Activated gamma-delta T cell treated with Interleukin-2 at 50 U/mL for 16 hours (primary cell): ENCODE measurements around the gene KRT85.

ENCODE experiments used
- DNase-seq: peaks from one replicate; pipeline ENCODE4 v3.0.0-alpha.2; 2020

The KRT85 gene

DNA sequence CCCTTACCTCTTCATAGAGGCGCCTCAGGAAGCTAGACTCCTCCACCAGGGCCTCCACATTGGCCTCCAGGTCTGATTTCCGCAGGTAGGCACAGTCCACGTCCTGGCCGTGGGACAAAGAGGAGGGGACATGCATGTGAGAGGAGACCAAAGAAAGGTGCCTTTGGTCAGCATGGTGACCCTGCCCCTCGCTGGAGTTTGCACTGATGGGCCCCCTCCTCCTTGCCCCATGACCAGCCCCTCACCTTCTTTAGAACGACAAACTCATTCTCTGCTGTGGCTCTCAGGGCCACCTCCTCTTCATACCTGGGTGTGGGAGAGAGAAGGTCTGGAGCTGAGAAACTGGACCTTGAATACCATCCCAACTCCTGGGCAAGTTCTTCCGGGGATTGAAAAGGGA lies 3.2 kb downstream of the KRT85 start:
- no peak for DNase-seq

DNA sequence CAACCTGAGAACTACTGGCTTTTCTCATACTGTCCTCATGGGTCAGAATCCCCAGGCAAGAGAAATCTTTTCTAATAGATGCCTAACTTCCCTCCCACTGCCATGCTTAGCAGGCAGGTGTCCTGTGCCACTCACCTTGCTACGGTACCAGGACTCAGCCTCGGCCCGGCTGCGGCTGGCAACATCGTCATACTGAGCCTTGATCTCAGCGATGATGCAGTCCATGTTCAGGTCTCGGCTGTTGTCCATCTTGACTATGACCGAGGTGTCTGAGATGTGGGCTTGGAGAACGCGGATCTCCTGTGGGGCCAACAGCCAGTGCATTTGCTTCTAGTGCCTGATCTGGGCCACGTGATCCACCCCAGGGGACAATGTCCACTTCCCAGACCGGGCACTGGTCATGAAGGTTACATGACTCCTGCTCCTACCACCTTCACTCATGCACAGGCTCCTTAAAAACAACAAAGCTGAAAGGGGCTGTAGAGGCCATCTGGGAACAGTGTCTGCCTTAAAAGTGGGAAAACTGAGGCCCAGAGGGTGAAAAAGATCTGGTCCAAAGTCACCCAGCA lies 4.1 kb downstream of the KRT85 start:
- no peak for DNase-seq

- no peak for DNase-seq
Measured at GRCh38 chr12:52362118-52362726, 5.1 kb downstream of the KRT85 start.

- DNase-seq = no peak
Measured at GRCh38 chr12:52361553-52361952, 5.7 kb downstream of the KRT85 start.

DNA sequence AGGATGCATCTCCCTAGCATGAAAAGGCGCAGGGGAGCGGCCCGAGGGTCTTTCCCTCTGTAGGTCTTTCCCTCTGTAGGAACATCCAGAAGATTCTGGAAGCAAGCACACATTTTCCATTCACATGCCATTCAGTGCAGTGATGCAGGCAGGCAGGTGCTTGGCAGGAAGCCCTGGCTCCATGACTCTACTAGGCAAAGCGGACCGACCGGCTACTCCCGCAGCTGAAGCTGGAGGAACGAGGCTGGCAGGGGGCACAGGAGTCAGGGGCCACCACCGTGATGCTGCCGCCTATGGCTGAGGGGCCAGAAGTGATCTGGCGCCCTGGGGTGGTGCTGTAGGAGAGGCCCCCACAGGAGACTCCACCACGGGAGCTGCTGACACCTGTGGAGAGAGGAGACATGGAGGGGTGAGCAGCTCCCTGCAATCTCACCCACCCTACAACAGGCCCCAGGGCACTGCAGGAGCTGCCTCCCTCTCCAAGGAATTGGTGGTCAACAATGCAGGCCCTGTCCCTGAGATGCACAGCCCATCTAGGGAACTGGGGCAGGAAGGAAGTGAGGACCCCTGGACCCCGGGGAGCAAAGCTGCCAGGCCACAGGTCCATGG lies 6.5 kb downstream of the KRT85 start:
- DNase-seq = no peak

- DNase-seq = no peak
Measured at GRCh38 chr12:52360106-52360662, 7.1 kb downstream of the KRT85 start.

DNA sequence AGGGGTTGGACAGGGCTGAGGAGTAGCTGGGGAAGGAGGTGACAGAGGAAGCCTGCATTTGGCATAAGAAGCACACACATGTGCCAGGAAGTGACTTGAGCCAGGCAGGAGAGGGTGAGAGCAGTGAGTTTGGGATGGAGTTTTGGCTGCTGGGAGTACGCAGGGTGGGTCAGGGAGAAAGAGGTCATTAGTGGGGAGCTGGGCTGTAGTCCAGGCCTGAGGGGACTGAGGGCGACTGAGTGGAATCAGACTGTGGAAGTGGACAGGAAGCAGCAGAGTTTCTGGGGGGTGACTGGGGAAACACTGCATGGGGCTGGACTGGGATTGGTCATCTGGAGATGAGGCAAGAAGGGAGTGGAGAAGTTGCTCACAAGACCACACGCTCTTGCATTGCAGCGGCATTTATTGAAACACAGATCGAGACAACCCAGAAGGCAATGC lies 7.6 kb downstream of the KRT85 start:
- DNase-seq = no peak

DNA sequence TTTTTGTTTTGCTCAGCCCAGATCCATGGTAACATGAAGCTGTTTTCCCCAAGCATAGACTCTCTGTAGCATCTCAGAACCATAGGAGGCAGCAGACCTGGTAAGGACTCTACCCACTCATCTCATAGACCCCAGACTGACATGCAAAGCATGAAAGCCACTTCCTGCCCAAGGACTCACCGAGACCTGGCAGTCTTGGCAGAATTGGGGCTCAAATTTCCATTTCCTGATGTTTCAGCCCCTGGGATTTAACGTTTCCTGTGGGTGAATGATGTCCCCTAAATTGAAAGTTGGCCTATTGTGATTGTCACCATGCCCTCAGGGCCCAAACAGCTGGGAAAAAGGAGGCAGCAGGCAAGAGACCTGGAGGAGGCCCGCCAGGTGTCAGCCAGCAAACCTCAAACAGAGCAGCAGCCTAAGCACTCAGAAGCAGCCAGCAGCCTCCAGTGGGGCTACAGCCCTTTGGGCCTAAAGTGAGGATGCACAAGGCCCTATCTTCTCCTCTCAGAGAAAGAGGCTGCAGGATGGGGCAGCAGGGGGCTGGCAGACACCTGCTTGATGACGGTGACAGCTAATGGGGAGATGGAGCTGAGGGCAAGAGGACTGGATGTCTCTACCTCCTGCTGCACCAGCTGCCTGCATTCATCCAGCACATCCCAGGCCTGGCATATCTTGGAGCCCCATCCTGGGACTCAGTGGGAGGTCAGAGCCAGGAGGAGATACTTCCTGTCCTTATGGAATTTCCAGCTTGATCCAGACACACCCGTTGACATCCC lies 8.5 kb downstream of the KRT85 start:
- peak; percentile 29 for DNase-seq

DNA sequence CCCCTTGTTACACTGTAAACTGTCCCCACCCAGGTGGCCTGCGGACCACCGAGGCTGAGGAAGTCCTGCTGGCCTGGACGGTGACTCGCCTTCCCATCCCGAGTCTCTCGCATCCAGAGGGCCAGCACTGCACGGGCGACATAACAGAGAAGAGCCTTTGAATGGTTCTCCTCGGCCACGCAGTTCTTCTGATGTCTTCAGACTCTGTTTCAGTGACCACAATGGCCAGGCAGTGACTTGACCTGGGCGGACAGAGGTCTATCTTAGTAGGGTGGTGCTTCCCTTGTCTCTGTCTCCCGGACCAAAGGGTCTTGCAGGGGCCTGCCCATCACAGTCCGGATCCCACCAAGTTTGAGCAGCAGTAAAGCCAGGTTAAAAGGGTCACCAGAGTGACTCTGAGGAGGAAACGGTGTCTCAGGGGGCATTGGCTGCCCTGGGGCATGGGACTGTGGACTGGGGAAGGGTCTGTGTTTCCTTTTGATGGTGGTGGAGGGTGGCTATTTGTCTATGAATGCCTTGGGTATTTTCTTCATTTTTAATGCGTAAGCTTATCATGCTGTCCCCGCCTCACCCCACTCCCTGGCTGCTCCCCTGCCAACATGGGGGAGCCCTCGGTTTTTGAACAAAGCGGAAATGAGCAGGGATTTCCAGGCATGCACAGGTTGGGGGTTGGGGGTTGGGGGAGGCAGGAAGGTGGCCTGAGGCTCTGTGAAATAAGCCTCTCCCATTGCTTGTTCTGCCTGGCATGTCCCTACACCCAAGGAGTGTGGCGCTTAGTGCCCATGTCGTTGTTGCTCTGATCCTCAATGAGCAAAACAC lies 10.3 kb downstream of the KRT85 start:
- DNase-seq = no peak

GRCh38 chr12:52356031-52356761 lies 11.1 kb downstream of the KRT85 start:
- DNase-seq = no peak

GRCh38 chr12:52355176-52355575 lies 12.1 kb downstream of the KRT85 start:
- DNase-seq = no peak

DNA sequence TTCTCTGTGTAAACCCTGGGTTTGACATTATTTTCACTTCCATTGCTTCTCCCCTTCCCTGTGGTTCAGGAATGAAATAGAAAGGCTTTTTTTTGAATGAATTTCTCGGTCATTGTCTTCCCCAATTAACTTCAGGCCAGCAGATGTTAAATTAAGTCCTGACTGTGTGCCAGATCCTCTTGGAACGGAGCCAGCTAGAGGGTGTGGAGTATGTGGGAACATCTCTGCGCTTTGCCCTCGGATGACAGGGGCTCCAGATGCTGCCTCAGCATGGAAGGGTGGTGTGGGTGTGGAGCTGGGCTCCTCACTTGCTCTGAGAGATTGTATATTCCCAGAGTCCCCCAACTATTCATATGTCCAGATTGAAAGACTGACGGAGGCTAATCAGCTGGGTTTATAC lies 13.1 kb downstream of the KRT85 start:
- DNase-seq = no peak

GRCh38 chr12:52353766-52354165 lies 13.5 kb downstream of the KRT85 start:
- no peak for DNase-seq

DNA sequence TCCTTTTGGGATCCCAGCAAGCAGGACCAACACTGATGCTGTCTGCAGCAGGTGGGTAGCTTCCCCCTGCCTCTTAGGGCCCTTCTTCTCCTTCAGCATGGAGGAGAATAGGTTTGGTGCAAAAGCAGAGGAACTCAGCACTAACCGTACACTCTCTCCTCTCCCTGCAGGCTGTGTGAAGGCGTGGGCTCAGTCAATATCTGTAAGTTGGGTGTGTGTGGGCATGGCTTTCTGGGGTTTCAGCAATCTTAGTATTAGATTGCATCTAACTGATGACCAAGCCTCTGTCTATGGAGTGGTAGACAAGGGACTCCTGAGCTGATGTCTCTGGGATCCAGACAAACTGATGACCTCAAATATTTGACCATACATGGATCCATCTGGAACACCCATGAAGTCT lies 14.3 kb downstream of the KRT85 start:
- no peak for DNase-seq

DNA sequence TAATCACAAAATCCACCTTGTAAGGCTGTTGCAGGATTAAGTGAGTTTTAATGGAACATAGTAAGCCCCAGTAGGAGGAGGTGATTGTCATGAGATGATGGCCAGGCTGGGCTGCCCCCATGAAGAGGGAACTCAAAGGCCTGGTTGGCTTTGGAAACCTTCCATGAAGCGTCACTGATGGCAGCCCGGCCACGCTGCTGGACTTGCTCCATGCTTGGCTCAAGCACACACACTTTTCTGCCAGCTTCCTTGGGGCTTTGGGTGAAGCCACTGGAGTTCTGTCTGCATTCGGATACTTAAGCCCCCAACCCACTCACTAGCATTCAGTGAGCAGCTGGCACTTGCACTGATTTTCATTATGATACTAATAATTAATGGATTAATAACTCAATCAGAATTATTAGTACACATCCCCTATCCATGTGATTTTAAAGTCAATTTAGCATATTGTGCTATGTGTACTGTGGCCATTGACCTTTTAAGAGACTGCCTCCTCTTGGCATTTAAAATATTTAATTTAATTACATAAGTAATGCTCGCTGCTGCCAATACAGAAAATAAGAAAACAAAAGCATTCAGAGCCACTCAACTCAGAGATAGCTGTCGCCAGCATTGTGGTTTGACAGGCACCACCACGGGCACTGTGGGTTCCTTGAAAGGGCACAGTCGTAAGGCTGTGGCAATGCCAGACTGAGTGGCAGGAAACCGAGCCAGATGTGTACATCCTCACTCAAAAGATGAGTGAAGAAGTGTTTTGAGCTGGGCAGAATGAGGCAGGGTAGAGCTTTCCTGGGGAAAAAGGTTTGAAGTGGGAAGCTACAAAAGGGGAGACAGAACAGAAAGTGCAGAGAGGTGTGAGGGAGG lies 15.9 kb downstream of the KRT85 start:
- DNase-seq = peak; percentile 63

DNA sequence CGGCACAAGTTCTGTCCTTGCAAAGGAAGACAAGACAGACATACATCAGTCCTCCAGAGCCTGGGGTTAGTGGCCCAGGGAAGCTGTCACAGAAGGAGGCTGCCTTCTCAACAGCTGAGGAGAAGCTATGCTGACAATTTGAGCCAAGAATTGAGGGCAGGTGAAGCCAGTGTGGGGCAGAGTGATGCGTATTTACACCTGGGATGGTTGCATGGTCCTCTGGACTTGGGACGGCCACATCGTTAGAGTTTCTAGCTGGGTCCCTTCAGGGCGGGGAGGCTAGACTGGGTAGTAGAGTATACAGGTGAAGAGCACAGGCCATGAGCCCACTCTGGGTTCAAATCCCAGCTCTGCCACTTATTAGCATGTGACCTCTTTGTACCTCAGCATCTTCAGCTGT lies 16.5 kb downstream of the KRT85 start:
- DNase-seq = no peak

DNA sequence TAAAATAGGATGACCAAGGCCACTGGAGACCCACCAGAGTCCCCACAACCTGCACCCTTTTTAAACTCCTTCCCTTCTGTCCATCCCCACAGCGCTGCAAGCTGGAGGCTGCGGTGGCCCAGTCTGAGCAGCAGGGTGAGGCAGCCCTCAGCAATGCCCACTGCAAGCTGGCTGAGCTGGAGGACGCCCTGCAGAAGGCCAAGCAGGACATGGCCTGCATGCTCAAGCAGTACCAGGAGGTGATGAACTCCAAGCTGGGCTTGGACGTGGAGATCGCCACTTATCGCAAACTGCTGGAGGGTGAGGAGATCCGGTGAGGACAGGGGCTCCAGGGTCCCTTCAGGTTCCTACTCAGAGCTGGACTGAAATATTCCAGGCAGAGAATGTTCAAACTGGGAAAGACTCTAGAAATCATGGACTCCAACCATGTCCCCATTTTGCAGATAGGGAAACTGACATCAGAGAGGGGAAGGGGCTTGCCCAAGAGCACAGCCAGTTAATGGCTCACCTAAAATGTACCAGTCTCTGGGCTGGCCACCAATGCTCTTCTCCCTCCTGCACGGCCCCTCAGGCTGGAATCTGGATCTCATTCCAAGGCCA lies 17.2 kb downstream of the KRT85 start:
- no peak for DNase-seq

DNA sequence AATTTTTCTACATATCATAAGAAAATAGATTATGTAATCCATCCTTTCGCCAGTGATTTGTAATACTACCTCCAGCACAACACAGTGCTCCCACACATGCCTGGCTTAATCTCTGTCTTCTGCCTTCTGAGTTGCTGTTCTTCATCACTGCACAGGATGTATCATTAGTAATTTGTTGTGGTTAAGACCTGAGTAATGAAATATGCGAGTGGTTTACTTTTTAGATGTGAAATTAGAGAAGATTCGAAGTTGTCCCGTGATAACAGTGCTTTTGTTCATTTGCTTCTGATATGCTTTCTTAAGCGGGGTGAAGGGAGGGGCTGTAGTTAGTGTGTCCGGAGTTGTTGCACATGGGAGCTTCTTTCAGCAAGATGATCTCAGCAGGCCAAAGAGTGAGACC lies 18.1 kb downstream of the KRT85 start:
- DNase-seq = no peak

DNA sequence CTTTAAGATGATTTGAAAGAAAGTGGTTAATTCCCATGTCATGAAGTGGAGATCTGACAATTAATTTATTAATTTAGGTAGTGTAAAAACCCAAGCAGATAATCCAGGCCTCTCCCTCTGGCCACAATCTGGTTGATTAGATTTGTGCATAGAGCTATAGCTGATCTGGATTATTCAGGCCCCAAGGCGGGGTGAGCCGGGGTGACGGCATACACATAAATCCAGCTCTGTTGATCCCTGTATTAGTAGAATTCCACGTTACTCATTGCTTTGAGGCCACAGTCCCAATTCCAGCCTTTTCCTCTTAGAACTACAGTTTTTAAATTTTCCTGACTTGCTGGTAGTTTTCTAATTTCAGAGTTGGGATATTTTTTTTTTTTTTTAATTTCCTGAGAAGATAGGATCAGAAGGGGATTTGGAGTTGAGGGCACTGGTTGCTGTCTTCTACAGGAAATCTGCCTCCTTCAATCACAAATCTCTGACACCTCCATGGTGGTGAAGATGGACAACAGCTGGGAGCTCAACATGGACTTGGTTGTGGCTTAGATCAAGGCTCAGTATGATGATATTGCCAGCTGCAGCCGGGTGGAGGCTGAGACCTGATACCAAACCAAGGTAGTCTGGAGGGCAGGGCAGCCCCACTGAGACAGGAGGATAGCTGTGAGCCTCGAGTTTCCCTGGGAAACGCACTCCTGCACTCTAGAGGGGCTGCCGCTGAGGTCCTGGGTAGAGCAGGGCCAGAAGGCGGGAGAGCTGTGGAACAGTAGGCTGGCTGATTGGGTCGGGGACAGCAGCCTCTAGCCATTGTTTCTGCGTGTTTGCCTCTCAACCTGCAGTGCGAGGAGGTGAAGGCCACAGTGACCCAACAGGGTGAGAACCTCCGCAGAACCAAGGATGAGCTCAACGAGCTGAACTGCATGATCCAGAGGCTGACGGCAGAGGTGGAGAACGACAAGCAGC lies 19.4 kb downstream of the KRT85 start:
- DNase-seq = no peak
